ENCODE data around the gene RET.

DNA sequence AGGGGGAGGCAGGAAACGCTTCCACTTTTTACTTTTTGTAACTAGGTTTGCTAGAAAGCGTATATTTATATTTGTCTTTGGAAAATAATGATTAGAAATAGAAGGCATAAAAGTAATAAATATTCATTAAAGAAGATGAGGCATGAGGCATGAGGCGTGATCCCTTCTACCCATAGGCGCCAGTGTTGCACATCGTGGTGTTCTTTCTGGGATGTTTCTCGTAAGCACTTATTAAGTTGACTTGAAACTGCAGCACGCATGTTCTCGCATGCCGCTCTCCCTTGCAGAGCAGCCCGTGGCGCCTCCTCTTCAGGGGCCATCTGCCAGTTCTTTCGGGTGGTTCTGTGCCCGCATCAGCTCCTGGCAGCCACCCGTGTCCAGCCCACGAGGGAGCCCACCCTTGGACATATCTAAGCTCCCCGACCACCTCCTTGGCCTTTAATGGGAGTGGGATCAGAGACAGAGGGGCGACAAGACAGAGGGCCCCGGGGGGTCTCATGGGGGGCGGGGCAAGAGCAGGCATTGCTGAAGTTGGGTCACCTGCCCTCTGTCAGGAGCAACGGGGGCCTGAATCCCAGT is 32.9 kb downstream of the RET start:
- no peak for TF ChIP-seq EZH2phosphoT487 (IDR thresholded peaks at IDR 0.05; ENCODE audit: borderline replicate concordance, low read length)
- TF ChIP-seq, protein P1, sequence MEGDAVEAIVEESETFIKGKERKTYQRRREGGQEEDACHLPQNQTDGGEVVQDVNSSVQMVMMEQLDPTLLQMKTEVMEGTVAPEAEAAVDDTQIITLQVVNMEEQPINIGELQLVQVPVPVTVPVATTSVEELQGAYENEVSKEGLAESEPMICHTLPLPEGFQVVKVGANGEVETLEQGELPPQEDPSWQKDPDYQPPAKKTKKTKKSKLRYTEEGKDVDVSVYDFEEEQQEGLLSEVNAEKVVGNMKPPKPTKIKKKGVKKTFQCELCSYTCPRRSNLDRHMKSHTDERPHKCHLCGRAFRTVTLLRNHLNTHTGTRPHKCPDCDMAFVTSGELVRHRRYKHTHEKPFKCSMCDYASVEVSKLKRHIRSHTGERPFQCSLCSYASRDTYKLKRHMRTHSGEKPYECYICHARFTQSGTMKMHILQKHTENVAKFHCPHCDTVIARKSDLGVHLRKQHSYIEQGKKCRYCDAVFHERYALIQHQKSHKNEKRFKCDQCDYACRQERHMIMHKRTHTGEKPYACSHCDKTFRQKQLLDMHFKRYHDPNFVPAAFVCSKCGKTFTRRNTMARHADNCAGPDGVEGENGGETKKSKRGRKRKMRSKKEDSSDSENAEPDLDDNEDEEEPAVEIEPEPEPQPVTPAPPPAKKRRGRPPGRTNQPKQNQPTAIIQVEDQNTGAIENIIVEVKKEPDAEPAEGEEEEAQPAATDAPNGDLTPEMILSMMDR (IDR thresholded peaks at IDR 0.05; ENCODE audit: low read depth, low read length, poor library complexity, severe bottlenecking) = no peak

Measured in DOHH2 (cell line).